Measurements from ENCODE around the gene MTMR10. TPM values are rescaled to one million over a fixed set of nuclear protein-coding genes. Genes with fewer than 3 reads are reported as not detected.

Gene MTMR10
- total RNA-seq, 1 experiment from 2014 or later, result 23.2 TPM

- Histone ChIP-seq H3T11ph (ENCODE audit: low read length) (no peak overlapping the region), H3K27me3 (ENCODE audit: insufficient read depth, low read length) (no peaks in the 10 kb centered on the region), H2BK12ac (ENCODE audit: insufficient read length, low read depth, low read length) (no peak overlapping the region), H3K79me1 (ENCODE audit: insufficient read depth, low read depth, low read length, poor library complexity, severe bottlenecking) (peaks cover 3% of the 10 kb centered on the region), H3K14ac (ENCODE audit: insufficient read depth, low read length) (no peak overlapping the region), H3K23me2 (ENCODE audit: insufficient read length, low read depth, low read length, poor library complexity, severe bottlenecking) (no peaks in the 10 kb centered on the region), H2BK5ac (ENCODE audit: insufficient read length, low read length) (no peak overlapping the region), H4K91ac (ENCODE audit: insufficient read length, low read depth, low read length) (no peak overlapping the region), H3K27ac (ENCODE audit: insufficient read length, low read depth, low read length) (no peak overlapping the region), H3K18ac (ENCODE audit: insufficient read length, low read depth, low read length) (no peak overlapping the region), H4K20me1 (ENCODE audit: control insufficient read depth, insufficient read depth, insufficient read length) (no peaks in the 10 kb centered on the region), H2BK15ac (ENCODE audit: low read depth, low read length) (no peak overlapping the region), H3K79me2 (ENCODE audit: insufficient read depth, low read length) (no peaks in the 10 kb centered on the region), H2BK120ac (ENCODE audit: low read depth, low read length, poor library complexity, severe bottlenecking) (no peak overlapping the region), H3K4ac (ENCODE audit: low read depth, low read length) (no peak overlapping the region), H3K23ac (ENCODE audit: insufficient read length, low read depth, low read length) (no peak overlapping the region), H3K9ac (ENCODE audit: extremely low read depth, insufficient read length, low read length) (no peak overlapping the region), H3K4me2 (ENCODE audit: insufficient read depth, insufficient read length, low read length) (no peak overlapping the region), H3K4me1 (ENCODE audit: insufficient read depth, low read length) (no peaks in the 10 kb centered on the region), H3K56ac (ENCODE audit: insufficient read length, low read depth, low read length) (no peak overlapping the region), H3K9me3 (ENCODE audit: control insufficient read depth, low read depth, low read length) (no peaks in the 10 kb centered on the region), H4K8ac (replicated peaks; ENCODE audit: insufficient read length, low read depth, low read length) (no peak overlapping the region), H2AFZ (ENCODE audit: low read length) (no peak overlapping the region), H4K5ac (ENCODE audit: insufficient read length, low read depth, low read length) (no peak overlapping the region), H2BK20ac (ENCODE audit: low read depth, low read length, poor library complexity, severe bottlenecking) (no peak overlapping the region), H2AK5ac (ENCODE audit: insufficient read length, low read length) (no peak overlapping the region)
- H3K27ac Mint-ChIP-seq, result no peak overlapping the region
- no peak for TF ChIP-seq CTCF (conservative IDR thresholded peaks at IDR 0.05)
- H3K4me1 Mint-ChIP-seq, result peaks cover 0 to 8% of the 10 kb centered on the region in 2 experiments; a peak in 1 of 4 replicates
- no peak for DNase-seq
- H3K9me3 Mint-ChIP-seq, result no peaks in the 10 kb centered on the region
- no peaks in the 10 kb centered on the region for H3K27me3 Mint-ChIP-seq (ENCODE audit: low read depth)
- peaks cover 1 to 24% (median 5%) of the 10 kb centered on the region in 3 experiments; a peak in 3 of 7 replicates for H3K36me3 Mint-ChIP-seq (ENCODE audit: insufficient read depth in 1 of 3, low read depth in 3 of 3)
- H3K4me3 Mint-ChIP-seq, result no peak overlapping the region
Observed at GRCh38 chr15:30978328-30978727, 13.1 kb downstream of the MTMR10 start.

Data from H9 (cell line).